Neural cell (in vitro differentiated cells): Measurements from ENCODE around the gene ITPK1.

Source experiments
- EP300 ChIP-seq: fragments of 450-650 bp; conservative IDR thresholded peaks from 2 replicates; pipeline ENCODE4 v1.6.1; 2014; ENCODE audit warnings: antibody characterized with exemption, mild to moderate bottlenecking, moderate library complexity; ENCODE audit not compliant: poor library complexity, severe bottlenecking
- EZH2 ChIP-seq: fragments of 200-600, 300-800 bp; shearing (Covaris generic), sonication (generic); IDR thresholded peaks from 2 replicates; pipeline ENCODE4 v1.6.1; 2014; ENCODE audit warnings: antibody characterized with exemption, low read length, borderline replicate concordance, mild to moderate bottlenecking; ENCODE audit not compliant: insufficient read depth, poor library complexity, severe bottlenecking
- MXI1 ChIP-seq: fragments of 450-650 bp; conservative IDR thresholded peaks from 2 replicates; pipeline ENCODE4 v1.6.1; 2014; ENCODE audit warnings: antibody characterized with exemption, mild to moderate bottlenecking; ENCODE audit not compliant: poor library complexity, severe bottlenecking
- POLR2AphosphoS5 ChIP-seq: IDR thresholded peaks from 2 replicates; pipeline ENCODE4 v1.6.1; 2012
- RAD21 ChIP-seq: fragments of 450-650 bp; conservative IDR thresholded peaks from 2 replicates; pipeline ENCODE4 v1.6.1; 2014; ENCODE audit warnings: antibody characterized with exemption, mild to moderate bottlenecking, moderate library complexity
- SMC3 ChIP-seq: fragments of 450-650 bp; conservative IDR thresholded peaks from 2 replicates; pipeline ENCODE4 v1.6.1; 2014; ENCODE audit warnings: antibody characterized with exemption, mild to moderate bottlenecking, moderate library complexity; ENCODE audit not compliant: poor library complexity
- TAF1 ChIP-seq: IDR thresholded peaks from 2 replicates; pipeline ENCODE4 v1.6.1; 2012; ENCODE audit warnings: low read depth
- TF ChIP-seq, protein P1 (sequence below): fragments of 450-650 bp; IDR thresholded peaks from 2 replicates; pipeline ENCODE4 v1.5.1; 2014; ENCODE audit warnings: antibody characterized with exemption, mild to moderate bottlenecking, moderate library complexity; ENCODE audit not compliant: poor library complexity, severe bottlenecking
- TF ChIP-seq, protein P2 (sequence below): IDR thresholded peaks from 2 replicates; pipeline ENCODE4 v1.6.1; 2012; ENCODE audit warnings: borderline replicate concordance

GRCh38 chr14:93051600-93052546 is 63.9 kb downstream of the ITPK1 start:
- TF ChIP-seq, protein P1, sequence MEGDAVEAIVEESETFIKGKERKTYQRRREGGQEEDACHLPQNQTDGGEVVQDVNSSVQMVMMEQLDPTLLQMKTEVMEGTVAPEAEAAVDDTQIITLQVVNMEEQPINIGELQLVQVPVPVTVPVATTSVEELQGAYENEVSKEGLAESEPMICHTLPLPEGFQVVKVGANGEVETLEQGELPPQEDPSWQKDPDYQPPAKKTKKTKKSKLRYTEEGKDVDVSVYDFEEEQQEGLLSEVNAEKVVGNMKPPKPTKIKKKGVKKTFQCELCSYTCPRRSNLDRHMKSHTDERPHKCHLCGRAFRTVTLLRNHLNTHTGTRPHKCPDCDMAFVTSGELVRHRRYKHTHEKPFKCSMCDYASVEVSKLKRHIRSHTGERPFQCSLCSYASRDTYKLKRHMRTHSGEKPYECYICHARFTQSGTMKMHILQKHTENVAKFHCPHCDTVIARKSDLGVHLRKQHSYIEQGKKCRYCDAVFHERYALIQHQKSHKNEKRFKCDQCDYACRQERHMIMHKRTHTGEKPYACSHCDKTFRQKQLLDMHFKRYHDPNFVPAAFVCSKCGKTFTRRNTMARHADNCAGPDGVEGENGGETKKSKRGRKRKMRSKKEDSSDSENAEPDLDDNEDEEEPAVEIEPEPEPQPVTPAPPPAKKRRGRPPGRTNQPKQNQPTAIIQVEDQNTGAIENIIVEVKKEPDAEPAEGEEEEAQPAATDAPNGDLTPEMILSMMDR: no peak
- TF ChIP-seq EP300 (no peak), POLR2AphosphoS5 (no peak), EZH2 (no peak), RAD21 (no peak), TAF1 (no peak), SMC3 (no peak), MXI1 (no peak)
- TF ChIP-seq, protein P2, sequence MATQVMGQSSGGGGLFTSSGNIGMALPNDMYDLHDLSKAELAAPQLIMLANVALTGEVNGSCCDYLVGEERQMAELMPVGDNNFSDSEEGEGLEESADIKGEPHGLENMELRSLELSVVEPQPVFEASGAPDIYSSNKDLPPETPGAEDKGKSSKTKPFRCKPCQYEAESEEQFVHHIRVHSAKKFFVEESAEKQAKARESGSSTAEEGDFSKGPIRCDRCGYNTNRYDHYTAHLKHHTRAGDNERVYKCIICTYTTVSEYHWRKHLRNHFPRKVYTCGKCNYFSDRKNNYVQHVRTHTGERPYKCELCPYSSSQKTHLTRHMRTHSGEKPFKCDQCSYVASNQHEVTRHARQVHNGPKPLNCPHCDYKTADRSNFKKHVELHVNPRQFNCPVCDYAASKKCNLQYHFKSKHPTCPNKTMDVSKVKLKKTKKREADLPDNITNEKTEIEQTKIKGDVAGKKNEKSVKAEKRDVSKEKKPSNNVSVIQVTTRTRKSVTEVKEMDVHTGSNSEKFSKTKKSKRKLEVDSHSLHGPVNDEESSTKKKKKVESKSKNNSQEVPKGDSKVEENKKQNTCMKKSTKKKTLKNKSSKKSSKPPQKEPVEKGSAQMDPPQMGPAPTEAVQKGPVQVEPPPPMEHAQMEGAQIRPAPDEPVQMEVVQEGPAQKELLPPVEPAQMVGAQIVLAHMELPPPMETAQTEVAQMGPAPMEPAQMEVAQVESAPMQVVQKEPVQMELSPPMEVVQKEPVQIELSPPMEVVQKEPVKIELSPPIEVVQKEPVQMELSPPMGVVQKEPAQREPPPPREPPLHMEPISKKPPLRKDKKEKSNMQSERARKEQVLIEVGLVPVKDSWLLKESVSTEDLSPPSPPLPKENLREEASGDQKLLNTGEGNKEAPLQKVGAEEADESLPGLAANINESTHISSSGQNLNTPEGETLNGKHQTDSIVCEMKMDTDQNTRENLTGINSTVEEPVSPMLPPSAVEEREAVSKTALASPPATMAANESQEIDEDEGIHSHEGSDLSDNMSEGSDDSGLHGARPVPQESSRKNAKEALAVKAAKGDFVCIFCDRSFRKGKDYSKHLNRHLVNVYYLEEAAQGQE: no peak
